ENCODE measurements around the gene ZCCHC24.

ZCCHC24 gene

GRCh38 chr10:79387974-79388850 is 57.2 kb downstream of the ZCCHC24 start:
- Histone ChIP-seq H3K9ac (ENCODE audit: low read length) (no peak overlapping the region), H3F3A (ENCODE audit: insufficient read depth, low read length) (no peaks in the 10 kb centered on the region), H4K20me1 (ENCODE audit: insufficient read depth, low read length) (no peaks in the 10 kb centered on the region), H3K27ac (ENCODE audit: low read depth, low read length, poor library complexity, severe bottlenecking) (no peak overlapping the region), H3K9me3 (ENCODE audit: low read length) (no peaks in the 10 kb centered on the region), H3K79me2 (ENCODE audit: insufficient read depth, low read length) (no peaks in the 10 kb centered on the region), H2AFZ (ENCODE audit: low read length) (no peak overlapping the region), H3K4me2 (ENCODE audit: low read length) (no peak overlapping the region), H3K4me3 (ENCODE audit: low read depth, low read length, poor library complexity, severe bottlenecking) (no peak overlapping the region), H3K27me3 (ENCODE audit: insufficient read depth, low read length) (no peaks in the 10 kb centered on the region), H3K36me3 (ENCODE audit: insufficient read depth, low read length) (no peaks in the 10 kb centered on the region), H3K9me2 (ENCODE audit: low read depth, low read length) (no peaks in the 10 kb centered on the region), H3K4me1 (ENCODE audit: insufficient read depth, low read length, severe bottlenecking) (no peaks in the 10 kb centered on the region)
- TF ChIP-seq, protein P1, sequence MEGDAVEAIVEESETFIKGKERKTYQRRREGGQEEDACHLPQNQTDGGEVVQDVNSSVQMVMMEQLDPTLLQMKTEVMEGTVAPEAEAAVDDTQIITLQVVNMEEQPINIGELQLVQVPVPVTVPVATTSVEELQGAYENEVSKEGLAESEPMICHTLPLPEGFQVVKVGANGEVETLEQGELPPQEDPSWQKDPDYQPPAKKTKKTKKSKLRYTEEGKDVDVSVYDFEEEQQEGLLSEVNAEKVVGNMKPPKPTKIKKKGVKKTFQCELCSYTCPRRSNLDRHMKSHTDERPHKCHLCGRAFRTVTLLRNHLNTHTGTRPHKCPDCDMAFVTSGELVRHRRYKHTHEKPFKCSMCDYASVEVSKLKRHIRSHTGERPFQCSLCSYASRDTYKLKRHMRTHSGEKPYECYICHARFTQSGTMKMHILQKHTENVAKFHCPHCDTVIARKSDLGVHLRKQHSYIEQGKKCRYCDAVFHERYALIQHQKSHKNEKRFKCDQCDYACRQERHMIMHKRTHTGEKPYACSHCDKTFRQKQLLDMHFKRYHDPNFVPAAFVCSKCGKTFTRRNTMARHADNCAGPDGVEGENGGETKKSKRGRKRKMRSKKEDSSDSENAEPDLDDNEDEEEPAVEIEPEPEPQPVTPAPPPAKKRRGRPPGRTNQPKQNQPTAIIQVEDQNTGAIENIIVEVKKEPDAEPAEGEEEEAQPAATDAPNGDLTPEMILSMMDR (IDR thresholded peaks at IDR 0.05; ENCODE audit: low read length), result no peak
- no peak for TF ChIP-seq EZH2 (IDR thresholded peaks at IDR 0.05; ENCODE audit: borderline replicate concordance, low read length)

GRCh38 chr10:79387466-79387973 is 57.9 kb downstream of the ZCCHC24 start:
- Histone ChIP-seq H3K27ac (ENCODE audit: low read depth, low read length, poor library complexity, severe bottlenecking) (no peak overlapping the region), H3K9ac (ENCODE audit: low read length) (no peak overlapping the region), H3K4me2 (ENCODE audit: low read length) (no peak overlapping the region), H3K4me3 (ENCODE audit: low read depth, low read length, poor library complexity, severe bottlenecking) (no peak overlapping the region), H3F3A (ENCODE audit: insufficient read depth, low read length) (no peaks in the 10 kb centered on the region), H3K36me3 (ENCODE audit: insufficient read depth, low read length) (no peaks in the 10 kb centered on the region), H2AFZ (ENCODE audit: low read length) (no peak overlapping the region), H3K9me3 (ENCODE audit: low read length) (no peaks in the 10 kb centered on the region), H3K79me2 (ENCODE audit: insufficient read depth, low read length) (no peaks in the 10 kb centered on the region), H4K20me1 (ENCODE audit: insufficient read depth, low read length) (no peaks in the 10 kb centered on the region), H3K9me2 (ENCODE audit: low read depth, low read length) (no peaks in the 10 kb centered on the region), H3K27me3 (ENCODE audit: insufficient read depth, low read length) (no peaks in the 10 kb centered on the region), H3K4me1 (ENCODE audit: insufficient read depth, low read length, severe bottlenecking) (no peaks in the 10 kb centered on the region)
- no peak for TF ChIP-seq EZH2 (IDR thresholded peaks at IDR 0.05; ENCODE audit: borderline replicate concordance, low read length)
- TF ChIP-seq, protein P1 (IDR thresholded peaks at IDR 0.05; ENCODE audit: low read length), result no peak

DNA sequence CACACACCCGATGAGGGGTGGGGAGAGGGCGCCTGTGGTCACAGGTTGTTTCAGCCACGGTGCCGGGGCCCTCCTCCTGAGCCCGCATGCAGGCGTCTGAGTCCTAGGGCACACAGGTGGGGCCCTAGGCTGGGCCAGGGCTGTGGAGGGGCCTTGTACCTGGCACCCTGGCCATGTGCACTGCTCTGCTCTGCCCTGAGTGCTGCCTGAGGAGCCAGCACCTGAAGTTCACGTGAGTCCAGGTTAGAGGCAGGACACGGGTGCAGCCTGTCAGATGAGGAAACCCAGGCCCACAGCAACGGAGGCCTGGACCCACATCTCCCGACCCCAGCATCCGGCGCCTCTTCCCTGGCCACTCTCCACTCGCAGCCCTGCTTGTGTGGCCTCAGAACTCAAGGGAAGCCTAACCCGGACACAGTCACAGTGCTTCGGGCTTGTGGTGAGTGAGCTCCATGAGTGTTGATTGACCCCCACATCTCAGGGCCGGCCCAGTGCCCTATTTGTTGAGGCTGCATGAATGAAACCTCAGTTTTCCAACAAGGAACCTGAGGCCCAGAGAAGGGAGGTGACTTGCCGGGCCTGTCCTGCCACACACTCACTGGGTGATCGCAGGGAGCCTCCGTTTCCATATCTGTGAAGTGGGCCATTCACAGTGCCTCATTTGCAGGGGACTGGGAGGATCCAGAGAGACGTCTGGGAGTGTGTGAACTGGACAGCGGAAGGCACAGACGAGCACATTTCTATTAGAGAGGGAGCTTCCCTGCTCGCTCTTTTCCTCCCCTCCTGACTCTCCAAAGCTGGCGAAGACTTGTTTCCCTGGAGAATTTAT is 58.6 kb downstream of the ZCCHC24 start:
- H3K4me1 ChIP-seq (ENCODE audit: insufficient read depth, low read length, severe bottlenecking), result no peaks in the 10 kb centered on the region
- TF ChIP-seq EZH2 (IDR thresholded peaks at IDR 0.05; ENCODE audit: borderline replicate concordance, low read length), result no peak
- no peak overlapping the region for H3K9ac ChIP-seq (ENCODE audit: low read length)
- no peaks in the 10 kb centered on the region for H3K9me3 ChIP-seq (ENCODE audit: low read length)
- H3K79me2 ChIP-seq (ENCODE audit: insufficient read depth, low read length), result no peaks in the 10 kb centered on the region
- no peaks in the 10 kb centered on the region for H4K20me1 ChIP-seq (ENCODE audit: insufficient read depth, low read length)
- H3K27ac ChIP-seq (ENCODE audit: low read depth, low read length, poor library complexity, severe bottlenecking), result no peak overlapping the region
- H3F3A ChIP-seq (ENCODE audit: insufficient read depth, low read length), result no peaks in the 10 kb centered on the region
- H3K27me3 ChIP-seq (ENCODE audit: insufficient read depth, low read length), result 0 out of 2 replicates have a peak, but pooled peaks cover under 1% of the 10 kb centered on the region
- no peak overlapping the region for H2AFZ ChIP-seq (ENCODE audit: low read length)
- H3K9me2 ChIP-seq (ENCODE audit: low read depth, low read length), result no peaks in the 10 kb centered on the region
- H3K4me2 ChIP-seq (ENCODE audit: low read length), result no peak overlapping the region
- H3K36me3 ChIP-seq (ENCODE audit: insufficient read depth, low read length), result no peaks in the 10 kb centered on the region
- no peak overlapping the region for H3K4me3 ChIP-seq (ENCODE audit: low read depth, low read length, poor library complexity, severe bottlenecking)
